NCI-H146 (cell line): ENCODE results near the gene FOXI3.

ENCODE experiments used
- DNase-seq: peaks from one replicate; lab custom pipeline; 2025; lab: John Stamatoyannopoulos, UW

Gene FOXI3

DNA sequence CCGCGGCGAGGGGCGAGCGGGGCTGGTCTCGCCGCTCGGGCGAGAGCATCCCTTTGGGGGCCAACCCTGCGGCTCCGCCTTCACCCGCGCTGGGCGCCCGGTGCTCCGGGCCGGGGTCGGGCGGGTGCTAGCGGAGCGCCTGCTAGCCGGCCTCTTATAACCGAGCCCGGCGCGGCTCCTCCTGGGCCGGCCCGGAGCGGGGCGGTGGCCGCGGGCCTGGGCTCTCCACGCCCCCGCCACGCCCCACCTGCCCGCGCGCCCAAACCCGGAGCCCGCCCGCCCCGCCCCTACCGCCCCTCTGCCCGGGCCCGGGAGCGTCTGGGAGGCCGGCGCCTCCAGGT, at the start of gene FOXI3:
Gene FOXI3, minus strand, starts transcription at position 129 of the 341 bp plus-strand sequence. CDS start 158 bp downstream, outside the sequence.
- peak; percentile 77 for DNase-seq

DNA sequence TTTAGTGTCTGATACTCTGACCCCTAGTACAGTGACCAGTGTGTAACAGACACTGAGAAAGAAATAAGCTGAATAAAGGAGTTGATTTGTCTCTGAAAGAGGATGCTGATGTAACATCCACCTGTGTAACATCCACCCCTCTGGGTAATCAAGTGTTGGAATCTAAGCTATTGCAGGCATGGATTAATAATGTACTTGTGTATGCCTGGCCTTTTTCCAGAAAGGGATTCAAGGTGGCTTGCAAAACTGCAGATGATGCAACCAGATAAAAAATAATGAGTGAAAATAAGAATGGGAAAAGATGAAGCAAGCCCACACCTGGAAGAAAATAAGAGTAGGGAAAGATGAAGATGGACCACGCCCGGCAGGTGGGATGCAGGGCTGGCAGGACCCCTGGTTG, 48.2 kb upstream of the FOXI3 start:
- DNase-seq: no peak

DNA sequence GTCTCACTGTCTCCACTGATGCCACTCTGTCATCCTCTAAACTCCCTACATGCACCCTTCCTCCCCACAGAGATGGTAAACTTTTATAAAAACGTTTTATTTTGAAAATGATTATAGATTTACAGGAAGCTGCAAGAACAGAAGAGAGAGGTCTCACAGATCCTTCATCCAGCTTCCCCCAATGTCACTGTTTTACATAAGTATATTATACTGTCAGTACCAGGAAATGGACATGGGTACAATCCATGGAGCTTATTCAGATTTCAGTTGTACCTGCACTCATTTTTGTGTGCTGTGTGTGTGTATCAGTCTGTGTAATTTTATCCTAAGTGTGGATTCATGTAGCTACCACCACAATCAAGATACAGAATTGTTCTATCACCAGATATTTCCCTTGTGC, 46.7 kb upstream of the FOXI3 start:
- DNase-seq: no peak

DNA sequence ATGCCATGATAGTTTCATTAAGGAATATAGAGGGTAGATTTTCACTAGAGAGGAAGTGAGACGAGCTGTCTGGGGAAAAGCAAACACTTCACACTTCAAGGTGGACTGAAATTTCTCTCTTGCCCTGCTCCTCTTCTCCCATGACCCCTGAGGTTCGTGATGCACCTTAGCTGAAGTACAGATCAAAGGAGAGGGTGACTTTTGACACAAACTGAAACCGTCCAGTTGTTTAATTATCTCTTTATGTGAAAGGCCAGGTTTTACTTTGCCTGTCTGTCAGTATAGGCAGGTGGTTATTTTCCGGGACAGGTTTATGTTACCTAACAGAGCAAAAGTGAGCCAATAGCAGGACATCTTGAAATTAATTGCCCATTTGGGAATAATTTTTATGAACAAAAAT, 41.0 kb upstream of the FOXI3 start:
- DNase-seq: no peak

DNA sequence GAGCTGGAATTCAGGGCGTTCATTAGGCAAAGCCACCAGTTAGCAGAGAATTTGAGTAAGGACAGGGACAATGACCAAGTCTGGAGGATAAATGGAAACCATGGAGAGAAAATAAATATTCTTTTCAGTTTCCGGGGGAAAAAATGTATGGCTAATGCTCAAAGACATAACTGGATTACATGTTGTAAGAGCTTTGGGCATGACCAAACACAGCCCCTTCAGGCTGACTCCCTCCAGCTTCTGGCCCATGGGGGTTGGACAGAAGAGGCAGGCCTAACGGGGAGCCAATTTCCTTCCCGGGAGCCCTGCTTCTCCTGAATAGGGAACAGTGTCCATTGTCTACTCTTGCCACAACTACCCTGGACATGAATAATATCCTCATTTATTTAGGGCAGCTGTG, 39.5 kb upstream of the FOXI3 start:
- no peak for DNase-seq

DNA sequence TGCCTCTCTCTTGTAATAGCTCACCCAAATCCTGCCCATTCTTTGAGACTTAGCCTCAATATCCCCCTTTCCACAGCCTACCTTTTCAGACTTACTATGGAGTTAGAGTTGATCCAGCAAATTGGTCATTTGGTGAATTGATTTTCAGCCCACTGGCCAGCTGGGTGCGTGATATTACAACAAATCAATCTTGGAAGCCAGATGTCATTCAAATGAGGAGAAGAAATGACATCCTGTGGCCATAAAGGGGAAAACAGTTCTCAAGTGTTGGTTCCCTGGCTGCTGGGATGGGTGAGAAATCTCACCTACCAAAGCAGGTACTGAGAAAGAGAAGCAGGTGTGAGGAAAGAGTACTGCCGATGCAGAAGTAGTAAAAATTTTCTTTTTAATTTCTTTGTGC, 36.7 kb upstream of the FOXI3 start:
- peak; percentile 8 for DNase-seq

DNA sequence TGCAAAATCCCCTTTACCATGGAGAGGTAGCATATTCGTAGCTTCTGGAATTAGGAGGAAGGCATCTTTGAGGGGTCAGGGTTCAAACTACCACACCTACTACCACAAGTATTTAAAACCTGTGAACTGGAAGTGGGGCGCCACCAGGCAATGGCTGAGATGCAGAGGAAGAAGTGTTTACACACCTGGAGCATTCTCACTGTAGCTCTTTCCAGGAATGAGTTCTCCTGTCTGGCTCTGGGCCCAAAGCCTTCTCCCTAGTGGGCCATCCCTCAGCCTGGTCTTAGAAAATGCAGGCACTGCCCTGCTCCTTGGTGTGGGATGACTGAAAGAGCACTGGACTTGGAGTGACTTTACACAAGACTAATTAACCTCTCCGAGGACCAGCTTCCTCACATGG, 30.7 kb upstream of the FOXI3 start:
- DNase-seq: no peak

DNA sequence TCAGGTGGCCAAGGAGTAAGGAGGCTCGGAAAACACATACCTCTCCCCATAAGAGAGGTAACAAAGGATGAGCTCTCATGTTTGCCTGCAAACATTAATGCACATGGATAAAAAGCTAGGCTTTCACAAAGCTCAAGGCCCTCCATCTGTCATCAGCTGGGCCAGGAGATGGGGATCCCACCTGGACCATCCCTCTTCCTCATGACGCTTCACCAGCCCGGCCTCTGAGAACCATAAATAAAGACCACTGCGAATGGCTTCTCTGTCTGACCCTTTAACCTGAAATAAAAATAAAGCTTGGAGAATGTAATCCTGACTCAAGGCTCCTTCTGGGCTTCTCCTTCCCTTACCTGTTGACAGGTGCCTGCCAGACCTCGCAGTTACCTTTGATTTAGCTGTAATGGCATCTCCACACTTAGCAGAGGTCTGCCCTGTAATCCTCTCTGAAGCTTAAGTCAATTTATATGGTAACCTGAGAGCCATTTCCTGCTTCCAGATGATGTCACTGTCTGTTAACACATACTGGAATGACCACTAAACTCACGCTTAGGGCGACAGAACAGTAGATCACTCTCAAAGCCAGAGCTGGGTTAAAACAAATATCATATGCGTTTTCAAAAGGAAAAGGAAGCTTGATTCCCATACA, 29.3 kb upstream of the FOXI3 start:
- peak; percentile 82 for DNase-seq

DNA sequence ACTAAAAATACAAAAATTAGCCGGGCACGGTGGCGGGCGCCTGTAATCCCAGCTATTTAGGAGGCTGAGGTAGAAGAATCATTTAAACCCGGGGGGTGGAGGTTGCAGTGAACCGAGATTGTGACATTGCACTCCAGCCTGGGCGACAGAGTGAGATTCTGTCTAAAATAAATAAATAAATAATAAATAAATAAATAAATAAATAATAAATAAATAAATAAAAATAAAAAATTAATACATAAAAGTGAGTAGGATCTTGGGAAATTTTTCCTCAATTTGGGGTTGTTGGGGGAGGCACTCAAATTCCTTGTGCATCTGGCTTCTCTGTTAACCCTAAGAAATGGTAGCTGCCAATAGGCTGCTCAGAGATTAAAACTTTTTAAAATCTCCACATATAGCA, 20.3 kb upstream of the FOXI3 start:
- DNase-seq: no peak

DNA sequence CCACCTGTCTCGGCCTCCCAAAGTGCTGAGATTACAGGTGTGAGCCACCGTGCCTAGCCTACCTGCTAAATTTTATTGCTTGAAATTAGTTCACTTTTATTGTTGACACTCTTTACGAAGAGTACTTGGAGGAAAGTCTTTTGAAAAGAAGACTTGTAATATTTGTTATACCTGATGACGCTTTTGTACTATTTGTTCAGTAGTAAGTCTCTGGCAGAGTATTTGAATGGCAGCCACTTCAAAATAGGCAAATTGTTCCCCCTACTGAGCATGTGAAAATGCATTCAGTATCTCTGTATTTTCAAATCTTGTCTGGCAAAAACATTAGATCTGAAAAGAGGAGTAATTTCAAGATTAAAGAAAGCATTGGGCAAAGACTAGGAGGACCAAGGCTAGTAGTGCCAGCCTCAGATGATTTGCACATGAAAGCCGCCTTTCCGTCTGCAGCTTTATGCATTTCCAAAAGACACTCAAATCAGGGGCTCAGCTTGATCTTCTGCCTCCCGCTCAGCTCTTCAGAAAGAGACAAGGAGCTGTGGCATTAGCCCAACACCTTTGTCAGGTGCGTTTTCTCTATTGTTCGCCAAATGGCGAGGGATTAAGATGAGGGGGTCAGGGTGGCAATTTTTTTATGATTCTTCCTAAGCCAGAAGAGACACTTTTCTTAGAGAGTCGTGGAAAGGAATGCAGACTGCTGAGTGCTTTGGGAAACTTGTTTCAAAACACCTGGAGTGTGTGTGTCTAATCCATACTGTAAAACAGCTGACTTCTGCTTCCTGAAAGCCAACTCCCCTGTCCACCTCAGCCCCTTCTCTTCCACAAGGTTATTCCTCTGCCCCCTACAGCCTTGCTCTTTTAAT, 18.8 kb upstream of the FOXI3 start:
- DNase-seq: no peak

DNA sequence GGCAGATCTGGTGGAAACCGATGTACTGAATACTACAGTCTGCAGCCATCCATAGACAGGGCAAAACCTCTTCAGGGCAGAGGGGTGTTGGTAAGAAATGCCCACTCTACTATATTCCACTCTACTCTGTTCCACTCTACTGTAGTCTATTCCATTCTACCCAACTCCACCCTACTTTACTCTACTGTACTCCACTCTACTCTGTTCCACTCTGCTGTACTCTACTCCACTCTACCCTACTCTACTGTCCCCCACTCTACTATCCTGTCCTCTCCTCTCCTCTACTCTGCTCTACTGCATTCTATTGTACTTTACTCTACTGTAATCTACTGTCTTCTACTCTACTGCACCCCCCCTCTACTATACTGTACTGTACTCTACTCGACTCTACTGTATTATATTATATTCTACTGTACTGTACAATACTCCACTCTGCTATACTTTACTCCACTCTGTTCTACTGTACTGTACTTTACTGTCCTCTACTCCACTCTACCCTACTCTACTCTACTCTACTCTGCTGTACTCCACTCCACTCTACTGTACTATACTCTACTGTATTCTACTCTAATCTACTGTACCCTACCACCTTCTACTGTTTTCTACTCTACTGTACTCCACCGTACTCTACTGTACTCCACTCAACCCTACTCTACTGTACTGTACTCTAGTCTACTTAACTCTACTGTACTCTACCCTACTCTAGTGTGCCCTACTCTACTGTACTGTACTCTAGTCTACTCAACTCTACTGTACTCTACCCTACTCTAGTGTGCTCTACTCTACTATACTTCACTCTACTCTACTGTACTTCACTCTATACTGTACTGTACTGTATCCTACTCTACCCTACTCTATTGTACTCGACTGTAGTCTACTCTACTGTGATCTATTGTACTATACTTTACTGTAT, 17.0 kb upstream of the FOXI3 start:
- DNase-seq: no peak

DNA sequence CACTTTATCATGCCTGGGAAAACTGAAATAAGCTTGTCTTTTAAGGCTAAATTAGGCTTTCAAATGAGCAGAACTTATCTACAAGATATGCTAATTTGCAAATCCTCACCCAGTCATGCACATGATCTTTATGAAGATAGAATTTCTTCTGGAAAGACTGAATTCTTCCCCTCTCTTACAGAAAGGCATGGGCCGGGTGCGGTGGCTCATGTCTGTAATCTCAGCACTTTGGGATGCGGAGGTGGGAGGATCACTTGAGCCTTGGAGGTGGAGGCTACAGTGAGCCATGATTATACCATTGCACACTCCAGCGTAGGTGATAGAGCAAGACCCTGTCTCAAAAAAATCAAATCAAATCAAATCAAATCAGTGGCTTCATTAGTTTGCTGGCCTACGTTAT, 11.7 kb upstream of the FOXI3 start:
- DNase-seq: no peak

DNA sequence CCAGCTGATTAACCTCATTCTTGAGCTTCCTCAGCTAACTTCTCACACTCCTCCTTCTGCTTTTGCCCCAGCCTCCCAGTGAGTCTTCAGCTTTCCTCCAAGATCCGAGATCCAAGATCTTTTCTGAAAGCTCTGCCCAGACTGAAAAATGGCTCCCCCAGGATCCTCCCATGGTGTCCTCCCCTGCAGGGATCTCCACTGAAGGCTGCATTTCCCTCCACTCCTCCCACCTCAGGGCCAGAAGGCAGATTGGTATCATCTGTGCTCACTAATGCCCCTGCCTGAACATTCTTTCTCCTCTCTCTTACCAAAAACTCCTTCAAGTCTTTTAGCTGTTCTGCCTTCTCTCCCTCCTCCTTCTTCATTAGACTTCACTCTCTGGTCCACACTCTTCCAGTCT, 6.1 kb upstream of the FOXI3 start:
- no peak for DNase-seq

DNA sequence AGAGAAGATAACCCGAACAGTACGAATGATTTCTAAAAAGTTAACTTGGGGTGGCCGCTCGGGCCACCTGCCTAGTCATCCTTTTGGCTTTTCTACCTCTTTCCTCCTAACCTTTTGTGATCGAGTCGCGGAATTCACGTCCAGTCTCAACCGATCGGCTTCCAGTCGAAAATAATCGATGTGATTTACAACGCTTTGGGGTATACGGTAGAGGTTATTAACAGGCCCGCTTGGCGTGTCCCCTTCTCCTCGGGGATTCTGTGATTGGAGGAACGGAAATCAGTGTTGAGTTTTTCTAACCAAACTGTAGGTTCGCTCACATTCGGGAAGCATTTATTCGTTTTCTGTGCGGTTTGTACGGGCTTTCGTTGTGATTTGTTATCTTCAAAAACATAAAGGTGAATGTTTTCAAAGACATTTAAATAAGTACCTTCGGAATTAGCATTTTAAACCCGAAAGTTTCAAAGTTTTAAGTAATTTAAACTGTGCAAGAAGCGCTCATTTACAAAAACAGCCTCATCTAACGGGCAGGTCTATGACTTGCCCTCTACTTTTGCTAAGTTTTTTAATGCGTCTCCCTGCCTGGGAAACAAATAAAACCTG, 588 bp upstream of the FOXI3 start:
- no peak for DNase-seq

DNA sequence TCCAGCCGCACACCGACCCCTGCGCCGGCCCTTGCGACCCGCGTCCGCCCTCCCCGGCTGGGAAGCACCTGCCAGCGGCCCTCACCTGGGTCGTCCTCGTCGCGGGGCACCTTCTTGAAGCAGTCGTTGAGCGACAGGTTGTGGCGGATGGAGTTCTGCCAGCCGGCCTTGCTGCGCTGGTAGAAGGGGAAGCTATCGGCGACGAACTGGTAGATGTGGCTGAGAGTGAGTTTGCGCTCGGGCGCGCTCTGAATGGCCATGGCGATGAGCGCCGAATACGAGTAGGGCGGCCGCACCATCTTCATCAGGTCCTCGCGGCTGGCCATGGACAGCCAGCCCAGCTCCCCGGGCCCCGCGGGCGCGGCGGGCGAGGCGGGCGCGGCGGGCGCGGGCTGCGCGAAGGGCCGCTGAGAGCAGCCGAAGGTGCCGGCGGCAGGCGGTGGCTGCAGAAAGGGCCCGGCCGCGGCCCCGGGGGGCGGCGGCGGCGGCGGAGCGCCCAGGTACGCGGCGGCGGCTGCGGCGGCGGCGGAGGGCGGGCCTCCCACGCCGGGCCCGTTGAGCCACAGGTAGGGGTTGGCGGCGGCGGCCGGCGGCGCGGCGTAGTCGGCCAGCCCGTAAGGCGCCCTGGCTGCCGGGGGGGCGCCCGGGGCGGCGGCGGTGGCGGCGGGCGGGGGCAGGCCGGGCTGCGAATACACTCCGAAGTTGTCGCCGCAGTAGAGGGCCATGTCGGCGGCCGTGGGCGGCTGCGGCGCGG, 505 bp downstream of the FOXI3 start:
- DNase-seq: peak; percentile 60

DNA sequence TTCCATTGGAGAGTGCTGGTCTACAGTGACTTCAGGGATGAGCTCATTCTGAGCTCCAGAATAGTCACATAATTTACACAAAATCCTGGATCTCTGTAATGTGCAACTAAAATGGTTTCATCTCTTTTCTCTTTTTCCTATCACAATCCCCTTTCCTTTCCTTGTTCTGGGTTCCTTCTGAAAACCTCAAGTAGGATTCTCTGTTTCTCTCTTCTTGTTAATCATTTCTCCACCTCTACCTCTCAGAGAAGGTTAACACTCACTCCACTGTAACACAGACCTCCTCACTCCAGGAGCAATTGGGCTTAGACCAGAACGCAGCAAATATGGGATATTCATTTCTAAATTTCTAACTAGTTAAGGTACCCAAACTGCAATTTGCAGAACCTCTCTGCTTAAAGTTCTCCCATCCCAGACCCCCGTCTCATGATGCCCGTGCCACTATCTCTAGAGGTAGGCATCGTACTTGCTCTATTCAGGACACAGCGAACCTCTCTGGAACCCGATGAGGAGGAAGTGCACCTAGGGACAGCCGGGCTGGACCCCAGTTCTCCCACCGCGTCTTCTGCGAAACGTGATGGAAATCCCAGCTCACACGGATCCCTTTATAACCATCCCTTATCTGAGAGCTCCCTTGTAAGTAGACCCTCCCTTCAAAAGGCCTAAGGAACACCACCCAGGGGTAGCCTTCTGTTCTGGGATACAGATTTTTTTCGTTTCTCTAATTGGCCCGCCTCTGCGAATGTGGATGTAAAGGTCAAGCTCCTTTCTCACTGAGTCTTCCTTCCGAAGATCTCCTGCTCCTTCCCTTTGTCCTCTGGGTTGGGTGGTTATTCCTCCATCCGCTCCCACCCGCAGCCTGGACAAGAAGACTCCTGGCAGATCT, 1.3 kb downstream of the FOXI3 start:
- DNase-seq: peak; percentile 49

DNA sequence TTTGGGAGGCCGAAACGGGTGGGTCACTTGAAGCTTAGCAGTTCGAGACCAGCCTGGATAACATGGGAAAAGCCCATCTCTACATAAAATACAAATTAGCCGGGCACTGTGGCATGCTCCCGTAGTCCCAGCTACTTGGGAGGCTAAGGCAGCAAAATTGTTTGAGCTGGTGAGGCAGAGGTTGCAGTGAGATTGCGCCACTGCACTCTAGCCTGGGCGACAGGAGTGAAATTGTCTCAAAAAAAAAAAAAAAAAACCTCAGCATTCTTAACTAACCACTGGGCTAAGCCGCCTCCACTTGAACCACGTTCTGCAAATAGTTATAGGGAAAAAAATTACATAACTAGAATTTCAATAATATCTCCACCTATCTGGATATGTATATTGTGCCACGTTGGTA, 2.3 kb downstream of the FOXI3 start:
- DNase-seq: no peak

DNA sequence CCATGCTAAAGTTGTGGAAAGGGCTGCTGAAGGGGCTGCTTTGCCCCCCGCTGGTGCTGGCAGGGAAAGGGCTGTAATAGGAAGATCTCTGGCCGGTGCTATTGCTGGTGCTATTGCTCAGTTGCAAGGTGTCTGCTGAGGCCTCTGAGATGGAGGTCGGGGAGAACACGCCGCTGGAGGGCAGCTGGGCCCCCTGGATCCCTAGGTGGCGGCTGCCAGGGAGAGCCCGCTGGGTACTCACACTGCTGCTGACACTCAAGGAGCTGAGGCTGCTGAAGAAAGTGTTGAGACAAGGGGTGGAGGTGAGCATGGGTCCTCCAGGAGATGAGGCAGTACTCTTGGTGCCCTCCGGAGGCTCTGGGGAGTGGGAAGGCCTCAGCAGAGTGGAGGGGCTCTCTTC, 4.2 kb downstream of the FOXI3 start:
- no peak for DNase-seq

DNA sequence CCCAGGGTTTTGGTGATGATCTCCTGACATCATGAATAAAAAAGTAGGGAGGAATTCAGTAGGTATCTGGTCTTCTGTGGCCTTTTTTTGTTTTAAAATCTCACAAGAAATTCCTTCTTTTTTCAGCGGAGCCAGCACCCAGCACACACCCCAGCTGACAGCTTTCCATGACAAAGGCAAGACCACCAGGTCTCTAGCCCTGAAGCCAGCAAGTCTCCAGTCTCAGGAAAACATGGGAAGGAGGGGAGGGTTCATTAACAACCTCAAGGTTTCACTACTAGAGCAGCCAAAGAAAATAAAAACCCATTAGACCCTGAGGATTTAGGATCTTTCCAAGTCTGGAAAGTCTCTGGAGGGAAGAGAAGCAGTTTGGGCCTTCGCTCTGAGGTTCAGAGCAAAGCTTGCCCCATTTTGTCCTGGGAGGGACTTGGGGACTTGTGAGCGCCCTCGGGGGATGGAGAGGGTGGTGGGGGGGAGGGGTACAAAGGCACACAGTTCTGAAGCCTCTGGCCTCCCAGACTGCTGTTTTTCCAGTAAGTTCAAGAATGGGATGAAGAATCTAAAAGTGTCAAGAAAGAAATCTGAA, 9.0 kb downstream of the FOXI3 start:
- DNase-seq: no peak

DNA sequence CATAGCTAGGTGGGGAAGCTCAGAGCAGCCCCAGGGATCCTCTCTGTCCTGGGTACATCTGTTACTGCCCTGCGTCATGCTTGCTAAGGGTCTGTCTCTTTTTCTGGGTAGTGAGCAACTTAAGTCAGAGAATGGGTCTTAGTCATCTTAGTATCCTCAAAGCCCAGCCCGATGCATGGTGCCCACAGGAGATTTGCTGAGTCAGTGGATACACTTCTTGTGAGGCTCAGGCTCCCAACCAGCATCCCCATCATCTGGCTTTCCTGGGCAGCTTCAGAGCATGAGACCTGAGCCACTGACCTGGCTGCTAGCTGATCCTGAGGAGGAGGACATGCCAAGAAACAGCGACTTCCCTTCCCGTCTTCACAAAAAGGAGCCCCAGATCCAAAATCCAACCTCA, 10.0 kb downstream of the FOXI3 start:
- DNase-seq: no peak
